MCF 10A (cell line): ENCODE data around the gene STXBP5. TPM values are rescaled to one million over a fixed set of nuclear protein-coding genes. Genes with fewer than 3 reads are reported as not detected.

Experiments used
- BruUV-seq: library from RNA; stranded (reverse); fragments of 400-500 nt; replicated peaks from 2 replicates; lab custom pipeline; 2021; lab: Mats Ljungman, UMichigan
- CTCF ChIA-PET: fragments of 300-600 bp; sonication (Branson Sonifier 250); formaldehyde crosslinking; extraction: SDS; loops from one replicate; lab custom pipeline; 2021; ENCODE audit warnings: antibody characterized with exemption, inconsistent platforms; lab: Yijun Ruan, JAX
- POLR2A ChIA-PET: fragments of 300-600, 350-650 bp; sonication (Branson Sonifier 250); formaldehyde crosslinking; extraction: SDS; loops from one replicate; lab custom pipeline; 2020; ENCODE audit warnings: antibody characterized with exemption, inconsistent platforms; lab: Yijun Ruan, JAX
- DNase-seq: peaks from one replicate; pipeline ENCODE4 v3.0.0-alpha.2; 2018; ENCODE audit not compliant: unreplicated experiment
- H3K27ac Mint-ChIP-seq: one replicate; pipeline ENCODE4 v1.8.0; 2022; ENCODE audit warnings: mild to moderate bottlenecking, low read depth, mixed read lengths; ENCODE audit not compliant: unreplicated experiment
- H3K27me3 Mint-ChIP-seq: one replicate; pipeline ENCODE4 v1.8.0; 2022; ENCODE audit warnings: mixed read lengths; ENCODE audit not compliant: insufficient read depth, unreplicated experiment
- H3K36me3 Mint-ChIP-seq: one replicate; pipeline ENCODE4 v1.8.0; 2022; ENCODE audit warnings: mild to moderate bottlenecking, moderate library complexity, mixed read lengths; ENCODE audit not compliant: insufficient read depth, unreplicated experiment
- H3K4me1 Mint-ChIP-seq: one replicate; pipeline ENCODE4 v1.8.0; 2022; ENCODE audit warnings: mixed read lengths; ENCODE audit not compliant: insufficient read depth, unreplicated experiment
- H3K4me3 Mint-ChIP-seq: one replicate; pipeline ENCODE4 v1.8.0; 2022; ENCODE audit warnings: mild to moderate bottlenecking, moderate library complexity, mixed read lengths; ENCODE audit not compliant: unreplicated experiment
- H3K9me3 Mint-ChIP-seq: one replicate; pipeline ENCODE4 v1.8.0; 2022; ENCODE audit warnings: mixed read lengths; ENCODE audit not compliant: unreplicated experiment
- CTCF ChIP-seq: fragments of 200-600 bp; IDR thresholded peaks from one replicate; pipeline ENCODE4 v1.8.0; 2022; ENCODE audit warnings: antibody characterized with exemption, mild to moderate bottlenecking; ENCODE audit not compliant: unreplicated experiment
- intact Hi-C: fragments of 100-400 bp; cut with micrococcal nuclease; formaldehyde crosslinking; loops from 2 replicates; pipeline ENCODE4 v1.14.1; 2022
- total RNA-seq: library from RNA; stranded (reverse); gene quantifications from 2 replicates; pipeline ENCODE4 v1.2.3, GENCODE V29; 2022

The STXBP5 gene
- total RNA-seq, 1 experiment from 2014 or later: 38.5 TPM

DNA sequence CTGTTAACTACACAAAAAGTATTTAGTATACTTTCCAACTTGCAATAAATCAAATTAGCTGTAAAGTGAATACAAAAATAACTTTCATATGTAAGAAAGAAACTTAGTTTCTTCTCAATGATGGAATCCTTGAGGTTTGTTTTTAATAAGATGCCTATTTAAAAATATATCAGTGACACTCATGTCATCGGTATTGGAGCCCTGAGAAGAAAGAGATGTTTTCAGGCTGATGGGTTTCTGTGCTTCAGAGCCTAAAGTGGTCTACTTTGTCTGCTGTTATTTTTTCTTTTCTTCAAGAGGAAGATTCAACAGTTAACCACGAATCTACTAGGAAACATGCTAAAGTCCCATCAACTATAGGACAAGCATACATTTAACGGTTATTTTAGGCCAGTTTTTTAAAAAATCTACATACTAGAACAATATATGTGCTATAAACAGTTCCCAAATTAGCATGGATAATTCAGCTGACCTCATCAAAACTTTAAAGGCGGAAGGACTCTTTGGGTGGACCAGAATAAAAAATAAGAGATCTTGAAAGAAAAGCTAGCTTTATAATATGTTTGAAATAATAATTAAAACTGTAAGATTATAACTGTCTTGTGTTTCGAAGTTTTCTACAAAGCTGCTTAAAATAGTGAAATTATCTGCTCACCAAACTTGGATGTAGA is 157.2 kb downstream of the STXBP5 start:
- no TSS peak for BruUV-seq
- no peaks in the 10 kb centered on the region for H3K4me1 Mint-ChIP-seq
- H3K36me3 Mint-ChIP-seq: peaks cover 54% of the 10 kb centered on the region
- TF ChIP-seq CTCF: no peak
- no peak overlapping the region for H3K27ac Mint-ChIP-seq
- no peak overlapping the region for H3K4me3 Mint-ChIP-seq
- no peak for DNase-seq
- POLR2A ChIA-PET: no interaction called here
- H3K27me3 Mint-ChIP-seq: no peaks in the 10 kb centered on the region
- CTCF ChIA-PET: no interaction called here
- intact Hi-C loops: no loop called here
- H3K9me3 Mint-ChIP-seq: peaks cover 7% of the 10 kb centered on the region

DNA sequence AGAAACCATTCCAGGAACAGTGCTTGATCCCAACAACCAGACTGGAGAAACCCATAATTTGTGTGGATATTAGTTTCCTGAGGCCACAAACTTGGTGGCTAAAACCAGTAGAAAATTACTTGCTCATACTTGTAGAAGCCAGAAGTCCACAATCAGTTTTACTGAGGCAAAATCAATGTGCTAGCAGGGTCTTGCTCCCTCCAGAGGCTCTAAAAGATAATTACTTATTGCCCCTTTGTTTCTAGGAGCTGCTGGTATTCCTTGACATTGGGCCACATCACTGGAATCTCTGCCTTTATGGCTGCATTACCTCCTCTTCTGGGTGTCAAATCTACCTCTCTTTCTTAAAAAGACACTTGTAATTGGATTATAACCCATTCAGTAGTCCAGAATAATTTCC is 162.1 kb downstream of the STXBP5 start:
- Mint-ChIP-seq H3K4me3 (no peak overlapping the region), H3K9me3 (no peaks in the 10 kb centered on the region), H3K27me3 (no peaks in the 10 kb centered on the region), H3K27ac (no peak overlapping the region), H3K4me1 (no peaks in the 10 kb centered on the region), H3K36me3 (peaks cover 36% of the 10 kb centered on the region)
- intact Hi-C loops: no loop called here
- ChIA-PET POLR2A (interaction anchor here (1.1 kb wide), 1 partner anchor 16 kb away, joined by 3 read pairs; no protein-coding TSS in a partner anchor), CTCF (interaction anchor here (1.0 kb wide), 1 partner anchor 17 kb away, joined by 3 read pairs; no protein-coding TSS in a partner anchor)
- DNase-seq: no peak
- TF ChIP-seq CTCF: no peak
- BruUV-seq: no TSS peak

- CTCF ChIA-PET: interaction anchor here (1.0 kb wide), 1 partner anchor 11 kb away, joined by 3 read pairs; no protein-coding TSS in a partner anchor
- intact Hi-C loops: no loop called here
- peaks cover 22% of the 10 kb centered on the region for H3K36me3 Mint-ChIP-seq
Observed at GRCh38 chr6:147371325-147371724, 167.1 kb downstream of the STXBP5 start.

More at GRCh38 chr6:147371325-147371724, 167.1 kb downstream of the STXBP5 start:
- no peak for TF ChIP-seq CTCF
- no peaks in the 10 kb centered on the region for H3K27me3 Mint-ChIP-seq
- POLR2A ChIA-PET: interaction anchor here (0.6 kb wide), 1 partner anchor 1036 kb away, joined by 3 read pairs; no protein-coding TSS in a partner anchor
- no peak overlapping the region for H3K4me3 Mint-ChIP-seq
- H3K4me1 Mint-ChIP-seq: no peaks in the 10 kb centered on the region
- no TSS peak for BruUV-seq
- no peak overlapping the region for H3K27ac Mint-ChIP-seq
- no peak for DNase-seq
- H3K9me3 Mint-ChIP-seq: no peaks in the 10 kb centered on the region
